ENCODE measurements around the gene TAC4.

The TAC4 gene

DNA sequence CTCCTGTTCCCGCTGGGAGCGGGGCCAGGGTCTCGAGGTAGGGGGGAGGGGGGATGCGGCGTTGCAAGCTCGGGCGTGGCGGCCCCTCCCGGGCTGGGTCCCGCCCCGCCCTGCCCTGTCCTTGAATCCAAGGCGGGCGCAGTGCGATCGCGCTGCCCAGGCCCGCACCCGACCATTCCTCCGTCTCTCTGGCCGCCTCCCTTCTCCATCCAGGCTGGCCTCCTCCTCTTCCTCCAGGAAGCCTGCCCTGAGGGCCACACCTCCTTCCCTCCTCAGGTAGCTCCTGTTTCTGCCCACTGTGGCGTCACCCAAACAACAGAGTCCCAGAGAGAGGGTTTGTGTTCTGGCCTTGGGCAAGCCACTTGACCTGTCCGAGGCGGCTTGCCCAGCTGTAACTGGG lies 43.0 kb upstream of the TAC4 start:
- no peak for DNase-seq
- Histone ChIP-seq H3K36me3 (ENCODE audit: control insufficient read depth in 4 of 4, insufficient read depth in 4 of 4, low read length in 3 of 4) (no peaks in the 10 kb centered on the region), H3K4me3 (ENCODE audit: control insufficient read depth in 1 of 7, extremely low read depth in 1 of 7, insufficient read depth in 4 of 7, low read depth in 2 of 7, low read length in 6 of 7) (no peak overlapping the region), H3K27me3 (replicated peaks in 2 of 5; ENCODE audit: control insufficient read depth in 4 of 5, insufficient read depth in 5 of 5, low read length in 4 of 5) (peaks cover 9 to 86% (median 28%) of the 10 kb centered on the region in 5 experiments), H3K9me3 (ENCODE audit: control extremely low read depth in 1 of 5, control insufficient read depth in 4 of 5, insufficient read depth in 2 of 5, low read depth in 1 of 5, low read length in 4 of 5) (no peaks in the 10 kb centered on the region), H3K27ac (ENCODE audit: insufficient read depth in 1 of 2, low read depth in 1 of 2, low read length in 2 of 2, poor library complexity in 1 of 2, severe bottlenecking in 2 of 2) (no peak overlapping the region), H3K4me1 (ENCODE audit: control extremely low read depth in 1 of 4, control insufficient read depth in 4 of 4, insufficient read depth in 4 of 4, low read length in 3 of 4) (no peaks in the 10 kb centered on the region)
- 29% methylated on average over 19 of the region's 23 CpGs for WGBS (ENCODE audit: insufficient coverage)
- ChIA-PET POLR2A (no interaction called here), CTCF (interaction anchor here (1.1 to 2.3 kb wide), 2 partner anchors 49 to 107 kb away, joined by 3 to 7 read pairs; no protein-coding TSS in a partner anchor)

DNA sequence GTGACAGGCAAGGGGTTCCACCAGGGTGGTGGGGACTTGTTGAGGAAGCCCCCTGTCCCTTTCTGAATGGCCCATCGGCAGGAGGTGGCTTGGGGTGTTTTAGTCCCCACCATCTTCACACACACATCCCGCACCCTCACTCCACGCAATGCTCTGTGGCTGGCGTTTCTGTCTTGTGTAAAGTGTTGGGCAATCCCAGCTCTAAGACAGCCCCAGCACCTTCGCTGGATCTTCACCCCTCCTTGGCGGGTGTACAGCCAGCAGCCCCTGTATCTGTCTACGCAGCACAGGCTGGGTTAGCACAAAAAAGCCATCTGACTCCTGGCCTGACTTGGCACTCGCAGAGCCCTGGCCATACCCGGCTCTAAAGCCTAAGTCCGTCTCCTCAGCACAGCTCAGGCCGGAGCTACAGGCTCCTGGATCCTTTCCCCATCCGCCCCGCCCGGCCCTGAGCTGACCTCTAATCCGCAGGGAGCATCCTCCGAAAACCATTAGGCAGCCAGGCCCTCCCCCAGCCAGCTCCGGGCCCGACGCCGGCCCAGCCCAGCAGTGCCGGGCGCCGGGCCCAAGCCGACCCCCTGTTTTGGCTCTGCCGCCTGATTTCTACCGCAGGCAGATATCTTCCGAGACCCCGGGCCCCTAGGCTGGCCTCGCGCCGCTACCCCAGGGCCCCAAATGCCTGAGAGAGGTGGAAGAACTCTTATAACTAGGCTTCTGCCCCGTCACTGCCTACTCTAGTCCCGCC lies 42.4 kb upstream of the TAC4 start:
- H3K27ac ChIP-seq (ENCODE audit: insufficient read depth in 1 of 2, low read depth in 1 of 2, low read length in 2 of 2, poor library complexity in 1 of 2, severe bottlenecking in 2 of 2) = no peak overlapping the region
- no peaks in the 10 kb centered on the region for H3K36me3 ChIP-seq (ENCODE audit: control insufficient read depth in 4 of 4, insufficient read depth in 4 of 4, low read length in 3 of 4)
- ChIA-PET POLR2A (interaction anchor here (0.6 kb wide), 1 partner anchor 28 kb away, joined by 3 read pairs; no protein-coding TSS in a partner anchor), CTCF (interaction anchor here (0.7 to 2.3 kb wide), 5 partner anchors 9 to 107 kb away, joined by 3 to 7 read pairs (median 4); no protein-coding TSS in a partner anchor)
- H3K9me3 ChIP-seq (ENCODE audit: control extremely low read depth in 1 of 5, control insufficient read depth in 4 of 5, insufficient read depth in 2 of 5, low read depth in 1 of 5, low read length in 4 of 5) = no peaks in the 10 kb centered on the region
- no peak for DNase-seq
- H3K27me3 ChIP-seq (replicated peaks in 2 of 5; ENCODE audit: control insufficient read depth in 4 of 5, insufficient read depth in 5 of 5, low read length in 4 of 5) = peaks cover 9 to 80% (median 28%) of the 10 kb centered on the region in 5 experiments
- no peak overlapping the region for H3K4me3 ChIP-seq (ENCODE audit: control insufficient read depth in 1 of 7, extremely low read depth in 1 of 7, insufficient read depth in 4 of 7, low read depth in 2 of 7, low read length in 6 of 7)
- 33% methylated on average over 25 of the region's 33 CpGs for WGBS (ENCODE audit: insufficient coverage)
- H3K4me1 ChIP-seq (ENCODE audit: control extremely low read depth in 1 of 4, control insufficient read depth in 4 of 4, insufficient read depth in 4 of 4, low read length in 3 of 4) = no peaks in the 10 kb centered on the region

DNA sequence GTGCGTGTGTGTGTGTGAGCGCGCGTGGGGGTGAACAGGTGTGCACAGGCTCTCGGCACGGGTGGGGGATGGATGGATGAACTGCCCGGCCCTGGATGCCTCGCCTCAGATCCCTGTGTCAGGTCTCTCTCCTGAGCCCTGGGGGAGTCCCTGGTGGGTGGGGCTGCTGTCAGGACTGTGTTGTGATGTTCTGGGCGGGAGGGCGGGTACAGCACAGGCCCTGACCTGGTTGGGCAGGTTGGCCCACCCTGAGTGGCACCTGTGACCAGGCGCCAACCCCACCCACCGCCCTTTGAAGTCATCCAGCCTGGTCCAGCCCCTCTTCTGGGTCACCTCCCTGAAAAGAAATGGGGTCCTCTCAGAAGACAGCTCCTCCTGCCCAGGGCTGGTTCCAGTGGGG lies 41.6 kb upstream of the TAC4 start:
- ChIA-PET POLR2A (no interaction called here), CTCF (interaction anchor here (1.0 to 2.3 kb wide), 3 partner anchors 10 to 108 kb away, joined by 4 to 7 read pairs (median 6); no protein-coding TSS in a partner anchor)
- H3K9me3 ChIP-seq (ENCODE audit: control extremely low read depth in 1 of 5, control insufficient read depth in 4 of 5, insufficient read depth in 2 of 5, low read depth in 1 of 5, low read length in 4 of 5) = no peaks in the 10 kb centered on the region
- peaks cover 9 to 74% (median 25%) of the 10 kb centered on the region in 5 experiments for H3K27me3 ChIP-seq (replicated peaks in 2 of 5; ENCODE audit: control insufficient read depth in 4 of 5, insufficient read depth in 5 of 5, low read length in 4 of 5)
- no peak overlapping the region for H3K27ac ChIP-seq (ENCODE audit: insufficient read depth in 1 of 2, low read depth in 1 of 2, low read length in 2 of 2, poor library complexity in 1 of 2, severe bottlenecking in 2 of 2)
- WGBS (ENCODE audit: insufficient coverage) = 93% methylated on average over 7 of the region's 12 CpGs
- H3K4me1 ChIP-seq (ENCODE audit: control extremely low read depth in 1 of 4, control insufficient read depth in 4 of 4, insufficient read depth in 4 of 4, low read length in 3 of 4) = no peaks in the 10 kb centered on the region
- H3K36me3 ChIP-seq (ENCODE audit: control insufficient read depth in 4 of 4, insufficient read depth in 4 of 4, low read length in 3 of 4) = no peaks in the 10 kb centered on the region
- no peak for DNase-seq
- H3K4me3 ChIP-seq (ENCODE audit: control insufficient read depth in 1 of 7, extremely low read depth in 1 of 7, insufficient read depth in 4 of 7, low read depth in 2 of 7, low read length in 6 of 7) = no peak overlapping the region

DNA sequence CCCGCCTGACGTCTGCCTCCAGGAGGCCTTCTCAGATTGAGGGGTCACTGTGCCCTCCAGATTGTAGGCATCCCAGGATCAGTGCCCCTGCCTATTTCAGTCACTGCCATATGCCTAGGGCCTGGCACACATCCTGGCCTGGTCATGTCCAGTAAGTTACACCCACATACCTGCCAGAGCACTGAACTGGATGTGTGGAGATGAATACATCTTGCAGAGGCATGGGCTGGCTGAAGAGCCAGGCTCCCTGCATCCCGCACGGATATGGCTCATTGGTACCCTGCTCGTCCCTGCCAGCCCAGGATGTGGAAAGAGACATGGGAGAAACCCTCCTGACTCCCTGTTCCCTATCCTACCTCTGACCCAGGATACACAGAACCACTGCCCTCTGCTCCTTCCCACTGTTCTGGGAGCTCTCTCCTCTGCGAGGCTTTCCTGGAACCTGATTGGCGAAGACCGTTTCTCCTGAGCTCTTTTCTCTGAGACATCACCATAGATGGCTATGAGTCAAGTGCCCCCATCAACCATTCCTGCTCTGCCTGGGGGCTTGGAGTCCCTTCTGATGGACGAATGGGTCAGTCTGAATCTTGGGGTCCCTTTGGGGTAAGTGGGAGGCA lies 40.0 kb upstream of the TAC4 start:
- ChIA-PET POLR2A (no interaction called here), CTCF (interaction anchor here (0.9 kb wide), 1 partner anchor 110 kb away, joined by 3 read pairs; no protein-coding TSS in a partner anchor)
- no peaks in the 10 kb centered on the region for H3K4me1 ChIP-seq (ENCODE audit: control extremely low read depth in 1 of 4, control insufficient read depth in 4 of 4, insufficient read depth in 4 of 4, low read length in 3 of 4)
- H3K4me3 ChIP-seq (ENCODE audit: control insufficient read depth in 1 of 7, extremely low read depth in 1 of 7, insufficient read depth in 4 of 7, low read depth in 2 of 7, low read length in 6 of 7) = no peak overlapping the region
- peaks cover 9 to 71% (median 27%) of the 10 kb centered on the region in 5 experiments for H3K27me3 ChIP-seq (replicated peaks in 2 of 5; ENCODE audit: control insufficient read depth in 4 of 5, insufficient read depth in 5 of 5, low read length in 4 of 5)
- no peaks in the 10 kb centered on the region for H3K36me3 ChIP-seq (ENCODE audit: control insufficient read depth in 4 of 4, insufficient read depth in 4 of 4, low read length in 3 of 4)
- WGBS (ENCODE audit: insufficient coverage) = 92% methylated on average over 7 of the region's 9 CpGs
- H3K27ac ChIP-seq (ENCODE audit: insufficient read depth in 1 of 2, low read depth in 1 of 2, low read length in 2 of 2, poor library complexity in 1 of 2, severe bottlenecking in 2 of 2) = no peak overlapping the region
- DNase-seq = no peak
- no peaks in the 10 kb centered on the region for H3K9me3 ChIP-seq (ENCODE audit: control extremely low read depth in 1 of 5, control insufficient read depth in 4 of 5, insufficient read depth in 2 of 5, low read depth in 1 of 5, low read length in 4 of 5)

DNA sequence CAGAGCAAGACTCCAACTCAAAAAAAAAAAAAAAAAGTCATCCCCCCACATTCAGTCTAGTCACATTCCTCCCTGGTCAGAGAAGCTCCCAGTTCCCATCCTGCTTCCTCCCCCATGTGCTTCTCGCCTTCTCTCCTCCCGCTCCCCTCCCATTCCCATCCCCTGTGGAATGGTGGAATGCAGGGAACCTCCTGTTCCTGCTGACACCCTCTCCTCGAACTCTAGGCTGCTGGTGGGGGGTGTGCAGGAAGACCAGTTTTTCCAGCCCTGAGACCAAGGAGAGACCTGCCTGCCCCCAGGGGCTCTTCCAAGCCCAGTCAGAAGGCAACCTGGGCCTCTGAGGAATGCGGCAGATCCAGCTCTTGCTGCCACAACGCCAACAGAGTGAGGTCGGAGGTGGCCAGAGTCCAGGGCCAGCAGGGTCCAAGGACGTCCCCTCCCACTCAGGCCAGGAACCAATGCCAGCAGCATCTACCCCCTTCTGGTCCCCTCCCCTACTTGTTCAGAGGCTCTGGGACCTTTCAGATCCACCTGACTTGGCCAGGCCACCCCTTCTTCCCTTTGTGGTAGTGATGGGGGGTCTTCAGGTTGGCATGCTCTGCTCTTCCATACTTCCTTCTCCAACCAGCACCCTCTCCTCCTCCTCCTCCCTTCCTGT lies 39.3 kb upstream of the TAC4 start:
- no peak for DNase-seq
- Histone ChIP-seq H3K36me3 (ENCODE audit: control insufficient read depth in 4 of 4, insufficient read depth in 4 of 4, low read length in 3 of 4) (no peaks in the 10 kb centered on the region), H3K9me3 (ENCODE audit: control extremely low read depth in 1 of 5, control insufficient read depth in 4 of 5, insufficient read depth in 2 of 5, low read depth in 1 of 5, low read length in 4 of 5) (no peaks in the 10 kb centered on the region), H3K4me3 (ENCODE audit: control insufficient read depth in 1 of 7, extremely low read depth in 1 of 7, insufficient read depth in 4 of 7, low read depth in 2 of 7, low read length in 6 of 7) (no peak overlapping the region), H3K27me3 (replicated peaks in 2 of 5; ENCODE audit: control insufficient read depth in 4 of 5, insufficient read depth in 5 of 5, low read length in 4 of 5) (peaks cover 9 to 71% (median 27%) of the 10 kb centered on the region in 5 experiments), H3K27ac (ENCODE audit: insufficient read depth in 1 of 2, low read depth in 1 of 2, low read length in 2 of 2, poor library complexity in 1 of 2, severe bottlenecking in 2 of 2) (no peak overlapping the region), H3K4me1 (ENCODE audit: control extremely low read depth in 1 of 4, control insufficient read depth in 4 of 4, insufficient read depth in 4 of 4, low read length in 3 of 4) (no peaks in the 10 kb centered on the region)
- POLR2A ChIA-PET = no interaction called here
- 80% methylated on average over 3 of the region's 7 CpGs for WGBS (ENCODE audit: insufficient coverage)
- CTCF ChIA-PET = interaction anchor here (0.9 kb wide), 1 partner anchor 110 kb away, joined by 3 read pairs; no protein-coding TSS in a partner anchor

DNA sequence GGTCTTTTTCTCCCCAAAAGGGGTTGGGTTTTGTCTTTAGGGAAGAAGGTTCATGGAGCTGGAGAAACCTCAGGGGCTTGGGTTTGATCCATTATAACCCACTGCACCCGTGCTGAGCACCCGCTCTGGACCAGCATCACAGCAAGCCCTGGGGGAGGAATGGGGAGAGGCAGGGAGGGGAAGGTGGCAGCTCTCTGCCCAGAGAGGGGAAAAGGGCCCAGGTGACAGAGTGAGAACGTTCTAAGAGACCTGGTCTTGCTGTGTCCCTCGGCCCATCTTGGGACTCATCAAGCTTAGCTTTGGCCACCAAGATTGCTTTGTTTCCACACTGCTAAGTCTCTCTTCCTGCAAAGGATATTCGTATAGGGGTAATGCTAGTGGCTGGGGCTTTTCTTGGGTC lies 38.2 kb upstream of the TAC4 start:
- POLR2A ChIA-PET = no interaction called here
- Histone ChIP-seq H3K27me3 (replicated peaks in 2 of 5; ENCODE audit: control insufficient read depth in 4 of 5, insufficient read depth in 5 of 5, low read length in 4 of 5) (peaks cover 3 to 70% (median 28%) of the 10 kb centered on the region in 5 experiments), H3K36me3 (ENCODE audit: control insufficient read depth in 4 of 4, insufficient read depth in 4 of 4, low read length in 3 of 4) (no peaks in the 10 kb centered on the region), H3K9me3 (ENCODE audit: control extremely low read depth in 1 of 5, control insufficient read depth in 4 of 5, insufficient read depth in 2 of 5, low read depth in 1 of 5, low read length in 4 of 5) (no peaks in the 10 kb centered on the region), H3K4me3 (ENCODE audit: control insufficient read depth in 1 of 7, extremely low read depth in 1 of 7, insufficient read depth in 4 of 7, low read depth in 2 of 7, low read length in 6 of 7) (no peak overlapping the region), H3K27ac (ENCODE audit: insufficient read depth in 1 of 2, low read depth in 1 of 2, low read length in 2 of 2, poor library complexity in 1 of 2, severe bottlenecking in 2 of 2) (no peak overlapping the region), H3K4me1 (ENCODE audit: control extremely low read depth in 1 of 4, control insufficient read depth in 4 of 4, insufficient read depth in 4 of 4, low read length in 3 of 4) (no peaks in the 10 kb centered on the region)
- 82% methylated on average over 4 of the region's 5 CpGs for WGBS (ENCODE audit: insufficient coverage)
- CTCF ChIA-PET = interaction anchor here (0.7 to 1.3 kb wide), 4 partner anchors 9 to 115 kb away, joined by 3 to 4 read pairs (median 4); partner anchors contain the start of gene DLX3
- no peak for DNase-seq

Data from common myeloid progenitor, CD34-positive (primary cell).